ENCODE measurements around the gene SLC16A12.
"Not testable (repeated sequence)": the region's sequence is repeated elsewhere in the genome, so short reads cannot be mapped to it uniquely, and the experiment has no call there.

Gene SLC16A12

GRCh38 chr10:89537364-89537763 is 2.0 kb upstream of the SLC16A12 start:
- TF ChIP-seq JUND (IDR thresholded peaks at IDR 0.05; ENCODE audit: low read depth): no peak
- in situ Hi-C loops (cut with HindIII; ENCODE audit: low pct_unique_long_range_greater_than_20kb, low sequenced_read_pairs): no loop called here
- no peak for DNase-seq (ENCODE audit: low read depth in 1 of 2, low spot score in 1 of 2)

- in situ Hi-C loops (cut with HindIII; ENCODE audit: low pct_unique_long_range_greater_than_20kb, low sequenced_read_pairs): no loop called here
- DNase-seq (ENCODE audit: low read depth in 1 of 2, low spot score in 1 of 2): no peak
- no peak for TF ChIP-seq JUND (IDR thresholded peaks at IDR 0.05; ENCODE audit: low read depth)
These were observed 590 bp upstream of the SLC16A12 start for GRCh38 chr10:89536013-89536354.

GRCh38 chr10:89534826-89535166 is 598 bp downstream of the SLC16A12 start:
- TF ChIP-seq JUND (IDR thresholded peaks at IDR 0.05; ENCODE audit: low read depth): no peak
- in situ Hi-C loops (cut with HindIII; ENCODE audit: low pct_unique_long_range_greater_than_20kb, low sequenced_read_pairs): no loop called here
- DNase-seq (ENCODE audit: low read depth in 1 of 2, low spot score in 1 of 2): no peak

- in situ Hi-C loops (cut with HindIII; ENCODE audit: low pct_unique_long_range_greater_than_20kb, low sequenced_read_pairs): no loop called here
- no peak for DNase-seq (ENCODE audit: low read depth in 1 of 2, low spot score in 1 of 2)
- no peak for TF ChIP-seq JUND (IDR thresholded peaks at IDR 0.05; ENCODE audit: low read depth)
These were observed 2.9 kb downstream of the SLC16A12 start for GRCh38 chr10:89532476-89532875.

GRCh38 chr10:89531359-89531758 is 4.0 kb downstream of the SLC16A12 start:
- TF ChIP-seq JUND (IDR thresholded peaks at IDR 0.05; ENCODE audit: low read depth): no peak
- in situ Hi-C loops (cut with HindIII; ENCODE audit: low pct_unique_long_range_greater_than_20kb, low sequenced_read_pairs): no loop called here
- DNase-seq (ENCODE audit: low read depth in 1 of 2, low spot score in 1 of 2): no peak

- in situ Hi-C loops (cut with HindIII; ENCODE audit: low pct_unique_long_range_greater_than_20kb, low sequenced_read_pairs); DNase-seq (ENCODE audit: low read depth in 1 of 2, low spot score in 1 of 2): not testable (repeated sequence)
These were observed 5.7 kb downstream of the SLC16A12 start for GRCh38 chr10:89529711-89530110.

- DNase-seq (ENCODE audit: low read depth in 1 of 2, low spot score in 1 of 2): no peak
- no peak for TF ChIP-seq JUND (IDR thresholded peaks at IDR 0.05; ENCODE audit: low read depth)
- in situ Hi-C loops (cut with HindIII; ENCODE audit: low pct_unique_long_range_greater_than_20kb, low sequenced_read_pairs): no loop called here
These were observed 9.0 kb downstream of the SLC16A12 start for GRCh38 chr10:89526358-89526757.

- no peak for DNase-seq (ENCODE audit: low read depth in 1 of 2, low spot score in 1 of 2)
- no peak for TF ChIP-seq JUND (IDR thresholded peaks at IDR 0.05; ENCODE audit: low read depth)
- in situ Hi-C loops (cut with HindIII; ENCODE audit: low pct_unique_long_range_greater_than_20kb, low sequenced_read_pairs): no loop called here
These were observed 9.8 kb downstream of the SLC16A12 start for GRCh38 chr10:89525556-89525955.

GRCh38 chr10:89524279-89524678 is 11.1 kb downstream of the SLC16A12 start:
- no peak for TF ChIP-seq JUND (IDR thresholded peaks at IDR 0.05; ENCODE audit: low read depth)
- in situ Hi-C loops (cut with HindIII; ENCODE audit: low pct_unique_long_range_greater_than_20kb, low sequenced_read_pairs): no loop called here
- DNase-seq (ENCODE audit: low read depth in 1 of 2, low spot score in 1 of 2): no peak

- TF ChIP-seq JUND (IDR thresholded peaks at IDR 0.05; ENCODE audit: low read depth): no peak
- DNase-seq (ENCODE audit: low read depth in 1 of 2, low spot score in 1 of 2): no peak
These were observed 12.1 kb downstream of the SLC16A12 start for GRCh38 chr10:89523274-89523673.

GRCh38 chr10:89522463-89522862 is 12.9 kb downstream of the SLC16A12 start:
- DNase-seq (ENCODE audit: low read depth in 1 of 2, low spot score in 1 of 2): no peak
- in situ Hi-C loops (cut with HindIII; ENCODE audit: low pct_unique_long_range_greater_than_20kb, low sequenced_read_pairs): no loop called here
- TF ChIP-seq JUND (IDR thresholded peaks at IDR 0.05; ENCODE audit: low read depth): no peak

More at GRCh38 chr10:89523274-89523673, 12.1 kb downstream of the SLC16A12 start:
- in situ Hi-C loops (cut with HindIII; ENCODE audit: low pct_unique_long_range_greater_than_20kb, low sequenced_read_pairs): no loop called here

GRCh38 chr10:89521368-89521767 is 14.0 kb downstream of the SLC16A12 start:
- DNase-seq (ENCODE audit: low read depth in 1 of 2, low spot score in 1 of 2): no peak
- TF ChIP-seq JUND (IDR thresholded peaks at IDR 0.05; ENCODE audit: low read depth): no peak
- in situ Hi-C loops (cut with HindIII; ENCODE audit: low pct_unique_long_range_greater_than_20kb, low sequenced_read_pairs): no loop called here

GRCh38 chr10:89520706-89521105 is 14.7 kb downstream of the SLC16A12 start:
- DNase-seq (ENCODE audit: low read depth in 1 of 2, low spot score in 1 of 2): no peak
- in situ Hi-C loops (cut with HindIII; ENCODE audit: low pct_unique_long_range_greater_than_20kb, low sequenced_read_pairs): no loop called here
- no peak for TF ChIP-seq JUND (IDR thresholded peaks at IDR 0.05; ENCODE audit: low read depth)

GRCh38 chr10:89518876-89519842 is 16.2 kb downstream of the SLC16A12 start:
- TF ChIP-seq JUND (IDR thresholded peaks at IDR 0.05; ENCODE audit: low read depth): no peak
- no peak for DNase-seq (ENCODE audit: low read depth in 1 of 2, low spot score in 1 of 2)
- in situ Hi-C loops (cut with HindIII; ENCODE audit: low pct_unique_long_range_greater_than_20kb, low sequenced_read_pairs): no loop called here

All from T47D (cell line).